Measurements from ENCODE around the gene PACRG.

DNA sequence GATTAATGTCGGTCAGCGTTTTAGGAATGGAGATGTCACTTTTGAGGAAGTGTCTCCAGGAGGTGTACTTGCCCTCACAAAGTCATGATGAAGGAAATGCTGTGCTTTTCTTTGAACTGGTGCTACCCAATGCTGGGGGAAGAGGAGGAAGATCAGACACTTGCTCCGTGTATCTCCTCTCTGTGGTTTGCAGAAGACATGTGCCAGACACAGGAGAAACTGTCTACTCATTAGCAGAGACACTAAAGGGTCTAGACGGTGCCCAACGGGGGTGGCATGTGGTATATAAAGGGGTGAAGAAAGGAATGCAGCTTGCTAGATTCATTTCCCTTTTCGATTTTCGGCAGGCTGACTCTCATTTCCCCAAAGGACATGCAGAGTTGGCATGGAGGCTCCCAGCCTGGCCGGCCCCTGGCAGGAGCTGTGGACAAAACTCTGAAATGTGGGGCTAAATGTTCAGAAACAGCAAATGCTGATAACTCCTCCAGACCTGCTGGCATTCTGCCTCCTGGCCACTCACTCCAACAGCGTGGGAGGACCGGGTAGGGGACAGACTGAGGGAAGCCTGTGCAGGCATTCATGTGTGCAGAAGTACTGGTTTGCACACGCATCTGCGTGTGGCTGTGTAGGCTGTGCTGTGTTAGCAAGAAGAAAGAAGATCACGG is 627.1 kb downstream of the PACRG start:
- no peak for TF ChIP-seq ZNF70 (CRISPR knock-in tag; IDR thresholded peaks at IDR 0.05)
- TF ChIP-seq ISL1 (CRISPR knock-in tag; IDR thresholded peaks at IDR 0.05) = no peak
- TF ChIP-seq, protein P1, sequence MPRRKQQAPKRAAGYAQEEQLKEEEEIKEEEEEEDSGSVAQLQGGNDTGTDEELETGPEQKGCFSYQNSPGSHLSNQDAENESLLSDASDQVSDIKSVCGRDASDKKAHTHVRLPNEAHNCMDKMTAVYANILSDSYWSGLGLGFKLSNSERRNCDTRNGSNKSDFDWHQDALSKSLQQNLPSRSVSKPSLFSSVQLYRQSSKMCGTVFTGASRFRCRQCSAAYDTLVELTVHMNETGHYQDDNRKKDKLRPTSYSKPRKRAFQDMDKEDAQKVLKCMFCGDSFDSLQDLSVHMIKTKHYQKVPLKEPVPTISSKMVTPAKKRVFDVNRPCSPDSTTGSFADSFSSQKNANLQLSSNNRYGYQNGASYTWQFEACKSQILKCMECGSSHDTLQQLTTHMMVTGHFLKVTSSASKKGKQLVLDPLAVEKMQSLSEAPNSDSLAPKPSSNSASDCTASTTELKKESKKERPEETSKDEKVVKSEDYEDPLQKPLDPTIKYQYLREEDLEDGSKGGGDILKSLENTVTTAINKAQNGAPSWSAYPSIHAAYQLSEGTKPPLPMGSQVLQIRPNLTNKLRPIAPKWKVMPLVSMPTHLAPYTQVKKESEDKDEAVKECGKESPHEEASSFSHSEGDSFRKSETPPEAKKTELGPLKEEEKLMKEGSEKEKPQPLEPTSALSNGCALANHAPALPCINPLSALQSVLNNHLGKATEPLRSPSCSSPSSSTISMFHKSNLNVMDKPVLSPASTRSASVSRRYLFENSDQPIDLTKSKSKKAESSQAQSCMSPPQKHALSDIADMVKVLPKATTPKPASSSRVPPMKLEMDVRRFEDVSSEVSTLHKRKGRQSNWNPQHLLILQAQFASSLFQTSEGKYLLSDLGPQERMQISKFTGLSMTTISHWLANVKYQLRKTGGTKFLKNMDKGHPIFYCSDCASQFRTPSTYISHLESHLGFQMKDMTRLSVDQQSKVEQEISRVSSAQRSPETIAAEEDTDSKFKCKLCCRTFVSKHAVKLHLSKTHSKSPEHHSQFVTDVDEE (CRISPR knock-in tag; IDR thresholded peaks at IDR 0.05) = no peak
- no peak for TF ChIP-seq TOX (CRISPR knock-in tag; IDR thresholded peaks at IDR 0.05; ENCODE audit: borderline replicate concordance)
- no peak for TF ChIP-seq GLIS3 (CRISPR knock-in tag; IDR thresholded peaks at IDR 0.05)
